Fibroblast of peridontal ligament (primary cell): ENCODE data around the gene FMO5.
"Not testable (repeated sequence)": the region's sequence is repeated elsewhere in the genome, so short reads cannot be mapped to it uniquely, and the experiment has no call there.

Source experiments
- DNase-seq: peaks from one replicate; pipeline ENCODE4 v3.0.0-alpha.2; 2010; ENCODE audit errors: extremely low read depth

Gene FMO5

GRCh38 chr1:147225193-147225730 lies at the start of gene FMO5:
Gene FMO5 (minus strand): TSS chr1:147225339. CDS start chr1:147225029, 310 bp downstream.
- DNase-seq = peak; percentile 64

GRCh38 chr1:147273409-147274336 lies 48.5 kb upstream of the FMO5 start:
- DNase-seq = peak; percentile 94

- DNase-seq = no peak
Observed at GRCh38 chr1:147272042-147272441, 46.9 kb upstream of the FMO5 start.

GRCh38 chr1:147270721-147271120 lies 45.6 kb upstream of the FMO5 start:
- DNase-seq = no peak

GRCh38 chr1:147267711-147268110 lies 42.6 kb upstream of the FMO5 start:
- no peak for DNase-seq

- DNase-seq = no peak
Observed at GRCh38 chr1:147266381-147266780, 41.2 kb upstream of the FMO5 start.

- peak; percentile 76 for DNase-seq
Observed at GRCh38 chr1:147264158-147264768, 39.1 kb upstream of the FMO5 start.

- DNase-seq = no peak
Observed at GRCh38 chr1:147260956-147261355, 35.8 kb upstream of the FMO5 start.

- no peak for DNase-seq
Observed at GRCh38 chr1:147252540-147252939, 27.4 kb upstream of the FMO5 start.

- DNase-seq = no peak
Observed at GRCh38 chr1:147247656-147248238, 22.6 kb upstream of the FMO5 start.

- DNase-seq = no peak
Observed at GRCh38 chr1:147246910-147247655, 21.9 kb upstream of the FMO5 start.

GRCh38 chr1:147246044-147246690 lies 21.0 kb upstream of the FMO5 start:
- DNase-seq = peak; percentile 64

GRCh38 chr1:147245586-147246021 lies 20.5 kb upstream of the FMO5 start:
- DNase-seq = no peak

- DNase-seq = no peak
Observed at GRCh38 chr1:147245129-147245528, 20.0 kb upstream of the FMO5 start.

GRCh38 chr1:147243841-147244240 lies 18.7 kb upstream of the FMO5 start:
- DNase-seq = no peak

- peak; percentile 84 for DNase-seq
Observed at GRCh38 chr1:147243228-147243685, 18.1 kb upstream of the FMO5 start.

GRCh38 chr1:147242449-147243227 lies 17.5 kb upstream of the FMO5 start, which contains the start of gene CHD1L:
Gene CHD1L (plus strand): TSS chr1:147242684. CDS start chr1:147242704, 20 bp downstream.
- peak; percentile 94 for DNase-seq

- no peak for DNase-seq
Observed at GRCh38 chr1:147241934-147242448, 16.9 kb upstream of the FMO5 start.

- not testable (repeated sequence) for DNase-seq
Observed at GRCh38 chr1:147240131-147240721, 15.1 kb upstream of the FMO5 start.
